Raji (cell line): ENCODE data around the gene GNAO1.

Source experiments
- POLR2A ChIP-seq: IDR thresholded peaks from 2 replicates; pipeline ENCODE4 v1.6.1; 2011; ENCODE audit warnings: low read depth, low read length, control low read depth; ENCODE audit not compliant: insufficient read depth

GNAO1 gene

DNA sequence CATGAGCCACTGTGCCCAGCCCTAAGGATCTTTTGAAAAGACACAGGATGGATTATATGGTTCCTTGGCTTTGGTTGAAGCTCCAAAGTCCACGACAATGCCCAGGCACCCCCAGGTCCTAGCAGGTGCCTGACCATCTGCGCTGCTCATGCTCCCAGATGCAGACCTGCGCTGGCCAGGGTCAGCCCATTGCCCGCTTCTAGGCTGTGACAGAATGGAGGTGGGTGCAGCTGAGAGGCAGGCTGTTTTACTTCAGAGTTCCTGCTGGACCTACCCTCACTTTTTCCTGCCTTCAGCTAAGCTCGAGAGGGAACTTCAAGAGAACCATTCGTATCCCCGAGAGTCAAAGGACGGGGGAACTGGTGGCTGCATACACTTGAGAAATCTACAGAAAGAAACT, 173.6 kb downstream of the GNAO1 start:
- no peak for TF ChIP-seq POLR2A

DNA sequence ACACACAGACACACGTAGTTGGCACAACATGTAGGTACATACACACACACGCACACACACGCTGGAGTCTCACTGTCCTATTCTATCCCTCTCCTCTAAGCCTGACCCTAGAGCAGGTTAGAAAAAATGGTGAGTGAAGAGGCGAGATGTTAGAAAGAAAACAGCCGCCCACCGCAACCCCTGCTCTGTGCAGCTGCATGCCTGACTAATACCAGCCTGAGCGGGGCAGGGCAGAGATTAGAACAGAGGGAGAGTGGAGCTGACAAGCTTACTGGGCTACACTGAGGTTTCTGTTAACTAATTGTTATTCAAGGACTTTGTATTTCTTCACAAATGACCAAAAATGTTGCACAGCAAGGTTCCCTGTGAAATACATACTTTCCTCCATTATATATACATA, 174.3 kb downstream of the GNAO1 start:
- TF ChIP-seq POLR2A = no peak

DNA sequence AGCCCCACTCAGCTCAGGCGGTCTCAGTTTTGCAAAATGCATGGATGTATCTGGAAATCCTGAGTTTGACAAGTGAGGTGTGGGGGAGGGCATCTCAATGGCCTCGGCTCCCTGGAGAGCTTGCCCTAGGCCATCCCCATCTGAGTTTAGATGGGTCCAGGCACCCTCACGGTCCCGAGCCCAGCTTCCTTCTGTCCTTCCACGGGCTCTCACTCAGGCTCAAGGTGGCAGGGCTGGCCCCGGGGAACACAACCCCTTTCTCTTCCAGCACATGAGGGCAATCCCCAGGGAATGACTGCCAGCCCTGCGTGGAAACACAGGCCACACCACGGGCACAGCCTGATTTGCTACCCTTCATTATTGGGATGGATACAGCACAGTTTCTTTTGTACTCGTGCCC, 175.7 kb downstream of the GNAO1 start:
- no peak for TF ChIP-seq POLR2A

DNA sequence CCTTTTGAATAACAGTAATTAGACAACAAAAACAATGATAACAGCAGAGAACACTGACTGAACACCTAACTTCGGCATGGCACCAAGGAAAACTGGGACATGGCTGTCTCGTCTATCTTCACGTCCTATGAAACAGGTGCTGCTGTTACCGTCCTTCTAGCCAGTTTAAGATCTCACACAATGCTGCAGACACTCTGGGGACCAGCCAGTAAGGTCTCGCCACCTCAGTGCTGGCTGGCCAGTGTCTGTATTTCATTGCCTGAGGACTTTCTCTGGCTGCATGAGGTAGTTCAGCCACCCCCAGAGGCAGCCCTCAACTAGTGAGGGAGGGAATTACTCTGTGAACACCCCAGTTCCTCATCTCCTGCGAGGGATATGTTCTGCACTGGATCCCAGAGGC, 176.5 kb downstream of the GNAO1 start:
- TF ChIP-seq POLR2A = no peak

DNA sequence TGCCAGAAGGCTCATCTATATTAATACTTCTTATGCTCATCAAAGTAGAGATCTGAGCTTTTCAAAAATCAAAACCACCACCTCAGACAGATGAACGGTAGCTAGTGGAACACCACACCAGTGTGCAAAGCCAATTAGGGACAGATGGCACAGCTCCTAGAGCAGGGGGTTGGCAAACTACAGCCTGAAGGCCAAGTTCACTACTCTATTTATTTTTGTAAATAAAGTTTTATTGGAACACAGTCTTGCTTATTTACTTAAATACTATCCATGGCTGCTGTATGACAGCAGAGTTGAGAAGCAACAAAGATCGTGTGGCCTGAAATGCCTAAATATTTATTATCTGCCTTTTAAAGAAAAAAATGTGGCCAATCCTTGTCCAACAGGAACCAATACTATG, 177.3 kb downstream of the GNAO1 start:
- TF ChIP-seq POLR2A = no peak

DNA sequence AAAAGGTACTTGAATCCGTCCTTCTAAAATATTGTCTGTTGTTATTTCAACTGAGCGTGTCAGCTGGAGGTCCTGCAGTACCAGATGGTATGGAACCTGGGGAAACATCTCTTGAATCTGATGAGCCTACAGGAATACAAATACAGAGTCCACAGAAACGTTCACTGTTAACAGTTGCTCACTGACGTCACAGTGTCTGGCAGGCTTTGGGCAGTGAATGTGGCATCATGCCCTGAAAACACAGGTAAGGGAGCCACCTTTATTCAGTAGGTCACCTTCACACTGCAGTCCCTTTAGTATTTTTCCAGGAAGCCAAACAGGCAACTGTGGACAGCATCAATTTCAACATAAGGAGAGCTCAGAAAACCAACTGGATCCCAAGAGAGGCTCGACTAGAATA, 177.9 kb downstream of the GNAO1 start:
- no peak for TF ChIP-seq POLR2A

DNA sequence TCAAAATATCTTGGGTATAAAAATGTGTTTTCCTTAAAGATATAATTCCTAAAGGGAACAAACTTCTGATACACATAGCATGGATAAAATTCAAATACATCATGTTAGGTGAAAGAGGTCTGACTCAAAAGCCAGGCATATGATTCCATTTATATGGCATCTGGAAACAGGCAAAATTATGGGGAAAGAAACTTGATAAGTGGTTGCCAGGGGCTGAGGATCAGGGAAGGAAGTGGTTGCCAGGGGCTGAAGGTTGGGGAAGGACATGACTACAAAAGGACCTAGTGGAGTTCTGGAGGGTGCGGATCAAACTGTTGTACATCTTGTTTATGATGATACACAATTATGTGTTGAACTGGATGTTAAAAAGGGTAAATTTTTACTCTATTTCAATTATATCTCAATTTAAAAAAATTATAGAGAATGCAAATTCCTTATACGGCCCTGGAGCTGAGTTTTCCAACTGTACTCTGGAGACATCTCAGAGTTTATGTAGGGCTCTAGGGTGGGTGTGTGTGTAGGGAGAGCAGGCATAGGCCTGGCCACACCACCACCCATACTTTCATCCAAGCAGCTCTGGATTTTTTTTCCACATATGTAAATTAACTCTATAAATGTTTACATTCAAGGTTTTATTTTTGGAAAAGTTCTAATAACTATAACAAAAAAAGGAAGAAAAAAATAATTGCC, 179.0 kb downstream of the GNAO1 start:
- TF ChIP-seq POLR2A = no peak

DNA sequence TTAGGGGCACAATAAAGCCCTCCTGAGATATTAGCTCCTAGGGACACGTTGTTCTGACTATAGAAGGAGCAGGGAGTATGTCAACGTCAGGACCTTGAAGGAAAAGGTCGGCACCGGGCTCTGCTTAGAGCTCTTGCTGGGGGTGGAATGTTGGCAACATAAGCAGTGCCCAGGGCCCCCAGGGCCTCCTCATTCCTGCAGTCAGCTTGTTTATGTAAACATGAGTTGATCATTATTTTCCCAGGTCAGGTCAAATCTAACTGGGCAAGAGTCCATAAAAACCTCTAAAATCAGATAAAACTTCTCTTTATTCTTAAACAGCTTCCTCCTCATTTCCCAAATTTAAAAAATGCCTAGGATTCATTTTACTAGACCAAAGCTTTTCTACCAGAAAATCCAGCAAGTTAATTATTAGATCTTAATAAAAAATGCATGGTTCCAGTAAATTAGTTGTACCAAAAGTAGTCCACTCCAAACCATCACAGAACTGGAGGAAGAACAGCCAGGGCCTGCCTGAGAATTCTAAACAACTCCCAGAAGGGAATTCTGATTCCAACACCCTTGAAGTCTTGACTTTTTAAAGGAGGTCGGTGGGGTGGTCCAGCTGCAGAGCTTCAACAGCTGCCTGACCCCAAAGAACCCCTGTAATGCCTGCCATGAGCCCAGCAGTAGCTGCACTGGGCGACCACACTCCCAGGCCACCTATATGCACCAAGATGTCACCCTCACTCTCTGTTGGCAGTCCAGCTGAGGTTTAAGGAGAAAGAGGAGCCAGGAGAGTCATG, 179.8 kb downstream of the GNAO1 start:
- TF ChIP-seq POLR2A = no peak

DNA sequence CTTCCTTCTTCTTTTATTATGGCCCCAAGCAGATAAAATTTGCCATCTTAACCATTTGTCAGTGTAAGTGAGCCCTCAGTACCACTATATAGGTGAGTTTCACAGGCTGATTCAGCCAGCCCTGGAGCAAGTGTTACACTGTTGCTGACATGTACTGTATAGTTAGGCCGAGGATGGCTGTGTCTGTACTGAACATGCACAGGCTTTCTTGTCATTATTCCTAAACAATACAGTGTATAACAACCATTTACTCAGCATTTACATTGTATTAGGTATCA, 180.3 kb downstream of the GNAO1 start:
- TF ChIP-seq POLR2A = no peak

DNA sequence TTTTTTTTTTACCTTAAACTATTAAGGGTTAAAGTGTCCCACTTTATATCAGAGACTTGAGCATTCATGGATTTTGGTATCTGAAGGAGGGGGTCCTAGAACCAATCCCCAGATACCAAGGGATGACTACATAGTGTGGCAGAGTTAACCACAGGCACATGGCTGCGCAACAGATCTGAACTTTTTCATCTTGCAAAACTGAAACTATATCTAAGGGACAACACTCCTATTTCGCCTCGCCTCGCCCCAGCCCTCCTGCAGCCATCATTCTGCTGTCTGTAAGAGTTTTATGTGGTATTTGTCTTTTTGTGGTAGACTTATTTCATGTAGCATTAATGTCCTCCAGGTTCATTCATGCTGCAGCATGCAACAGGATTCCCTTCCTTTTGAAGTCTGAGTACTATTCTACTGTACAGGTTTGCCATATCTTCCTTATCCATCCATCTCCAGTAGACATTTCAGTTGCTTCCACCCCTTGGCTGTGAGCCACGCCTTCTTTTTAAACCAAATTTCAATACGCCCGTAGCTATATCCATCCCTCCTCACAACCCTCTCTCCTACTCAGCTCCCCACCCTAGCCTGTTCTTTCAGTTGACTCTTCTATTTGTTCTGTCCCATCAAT, 180.8 kb downstream of the GNAO1 start:
- TF ChIP-seq POLR2A = no peak

DNA sequence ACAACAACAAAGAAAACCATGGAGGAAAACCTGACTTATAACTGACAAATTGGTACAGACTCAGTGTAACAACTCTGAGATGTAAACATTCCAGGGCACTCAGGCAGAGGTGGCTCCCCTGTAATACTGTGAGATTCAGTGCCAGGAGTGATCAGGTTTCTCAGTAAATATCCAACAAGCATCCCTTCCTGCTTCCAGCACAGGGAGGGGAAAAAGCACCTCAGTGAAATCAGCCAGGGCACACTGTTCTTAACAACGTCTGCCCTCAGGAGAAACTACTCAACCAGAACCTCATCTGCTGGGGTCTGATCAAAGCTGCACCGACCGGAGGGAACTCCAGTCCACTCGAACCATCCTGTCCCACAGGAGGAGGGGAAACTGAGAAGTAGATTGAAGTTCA, 181.7 kb downstream of the GNAO1 start:
- no peak for TF ChIP-seq POLR2A

DNA sequence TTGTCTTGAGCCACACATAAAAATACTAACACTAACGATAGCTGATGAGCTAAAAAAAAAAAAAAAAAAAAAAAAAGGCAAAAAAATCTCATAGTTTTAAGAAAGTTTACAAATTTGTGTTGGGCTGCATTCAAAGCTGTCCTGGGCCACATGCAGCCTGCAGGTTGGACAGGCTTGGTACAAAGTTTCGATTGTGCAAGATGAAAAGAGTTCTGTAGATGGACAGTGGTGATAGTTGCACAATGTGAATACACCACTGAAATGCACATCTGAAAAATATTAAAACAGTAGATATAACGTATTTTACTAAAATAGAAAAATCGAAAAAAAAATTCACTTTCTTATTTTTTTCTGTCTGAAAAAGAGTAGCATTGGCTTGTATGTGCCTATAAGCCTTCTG, 191.2 kb downstream of the GNAO1 start:
- TF ChIP-seq POLR2A = no peak

DNA sequence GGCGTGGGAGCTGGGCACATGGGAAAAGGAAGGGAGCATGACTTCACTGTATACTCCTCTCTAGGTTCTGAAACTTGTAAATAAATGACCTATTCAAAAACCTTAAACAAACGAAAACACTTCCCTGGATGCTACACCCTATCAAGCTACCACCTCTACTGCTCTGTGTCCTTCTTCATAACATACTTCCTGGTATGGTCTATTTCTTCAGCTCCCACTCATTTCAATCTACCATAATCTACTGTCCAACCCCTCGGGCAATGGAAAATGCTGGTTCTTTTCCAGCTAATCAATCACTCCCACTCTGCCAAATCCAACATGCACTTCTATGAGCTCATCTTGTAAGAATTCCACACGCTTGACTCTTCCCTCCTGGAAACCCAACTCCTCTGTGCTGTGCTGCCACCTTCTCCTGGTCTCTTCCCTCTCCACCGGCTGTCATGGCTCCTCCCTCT, 191.6 kb downstream of the GNAO1 start:
- no peak for TF ChIP-seq POLR2A

DNA sequence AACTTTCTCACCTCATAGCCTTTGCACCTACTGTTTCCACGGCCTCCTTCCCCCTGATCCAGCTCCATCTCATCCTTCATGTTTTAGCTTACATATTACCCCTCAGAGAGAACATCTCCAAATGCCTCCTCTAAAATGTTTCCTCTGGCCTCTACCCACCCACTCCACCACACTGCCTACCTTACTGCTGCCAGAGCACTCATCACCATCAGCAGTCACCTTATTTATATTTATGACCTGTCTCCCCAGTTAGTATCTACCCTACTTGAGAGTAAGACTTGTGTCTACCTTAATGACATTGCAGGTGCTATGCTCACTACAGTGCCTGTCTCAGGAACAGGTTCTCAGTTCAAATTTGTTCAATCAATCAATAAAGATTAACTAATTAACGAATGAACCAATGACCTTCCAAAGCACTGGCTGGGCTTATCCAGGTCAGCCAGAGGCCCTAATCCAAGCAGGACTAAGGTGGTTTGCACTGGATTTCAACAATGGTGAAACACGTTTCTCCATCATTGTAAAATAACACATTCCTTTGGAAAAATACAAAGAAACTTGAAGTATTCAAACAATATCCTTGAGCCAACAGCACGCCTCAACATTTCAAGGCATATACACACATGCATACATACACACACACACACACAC, 192.9 kb downstream of the GNAO1 start:
- TF ChIP-seq POLR2A = no peak

DNA sequence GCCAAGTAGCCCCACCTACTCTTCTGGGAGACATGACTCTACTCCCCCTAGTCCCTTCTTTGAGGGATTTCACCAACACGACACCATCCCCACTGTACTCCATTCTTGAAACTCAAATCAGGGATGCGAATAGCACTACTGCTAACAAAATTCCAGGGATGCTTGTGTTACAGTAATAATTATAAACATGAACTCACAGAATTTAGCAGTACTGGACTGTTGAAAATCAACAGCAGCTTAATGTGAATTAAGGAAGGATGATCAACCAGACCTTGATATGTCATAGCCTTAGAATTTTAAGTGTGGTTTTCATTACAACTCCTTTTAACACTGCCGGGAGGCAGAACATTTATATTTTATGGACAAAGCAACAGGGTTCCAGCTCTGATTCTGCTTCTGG, 196.1 kb downstream of the GNAO1 start:
- no peak for TF ChIP-seq POLR2A

DNA sequence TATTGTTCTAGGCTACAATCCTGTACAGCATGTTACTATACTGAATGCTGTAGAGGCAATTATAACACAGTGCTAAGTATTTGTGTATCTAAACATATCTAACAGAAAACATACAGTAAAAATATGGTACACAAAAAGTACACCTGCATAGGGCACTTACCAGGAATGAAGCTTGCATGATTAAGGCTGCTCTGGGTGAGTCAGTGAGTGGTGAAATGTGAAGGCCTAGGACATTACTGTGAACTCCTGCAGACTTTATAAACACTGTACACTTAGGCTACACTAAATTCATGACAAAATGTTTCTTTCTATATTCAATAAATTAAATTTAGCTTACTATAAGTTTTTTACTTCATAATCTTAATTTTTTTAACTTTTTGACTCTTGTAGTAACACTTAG, 196.9 kb downstream of the GNAO1 start:
- TF ChIP-seq POLR2A = no peak
